Left ventricle myocardium inferior (tissue), 1 donor: Measurements from ENCODE around the gene RARS2. TPM values are rescaled to one million over a fixed set of nuclear protein-coding genes. Genes with fewer than 3 reads are reported as not detected.
A peak's percentile ranks its signal among the peaks of the same experiment; 100 is the strongest.

ENCODE experiments used
- DNase-seq: peaks from one replicate; pipeline ENCODE4 v3.0.0-alpha.2; 2020
- H3K27ac ChIP-seq: fragments of 200-600 bp; replicated peaks from 2 replicates; pipeline ENCODE4 v1.8.0; 2021
- H3K27me3 ChIP-seq: fragments of 200-600 bp; 2 replicates; pipeline ENCODE4 v1.8.0; 2021; ENCODE audit warnings: low read depth
- H3K36me3 ChIP-seq: fragments of 200-600 bp; 2 replicates; pipeline ENCODE4 v1.8.0; 2021
- H3K4me1 ChIP-seq: fragments of 200-600 bp; 2 replicates; pipeline ENCODE4 v1.8.0; 2021
- H3K4me3 ChIP-seq: fragments of 200-600 bp; 2 replicates; pipeline ENCODE4 v1.8.0; 2021; ENCODE audit warnings: mild to moderate bottlenecking, moderate library complexity
- H3K9me3 ChIP-seq: fragments of 200-600 bp; replicated peaks from 2 replicates; pipeline ENCODE4 v1.8.0; 2021
- CTCF ChIP-seq: fragments of 200-600 bp; IDR thresholded peaks from 2 replicates; pipeline ENCODE4 v1.8.0; 2021; ENCODE audit warnings: antibody characterized with exemption, mild to moderate bottlenecking, borderline replicate concordance
- intact Hi-C: fragments of 100-400 bp; cut with micrococcal nuclease; formaldehyde crosslinking; loops from one replicate; pipeline ENCODE4 v1.11.0; 2022
- total RNA-seq: library from RNA; stranded (reverse); fragmentation: NEBNext Ultra II Directional; extraction: Animal tissue kit (Norgen Biotek cat#: 25700); gene quantifications from one replicate; pipeline ENCODE4 v1.2.1, GENCODE V29; 2021
- donor health status: DM: no; HTN: yes; CAD: no; lungs with severe emphysema.

Gene RARS2
- total RNA-seq, 1 donor from 2014 or later: 19.5 TPM

GRCh38 chr6:87608802-87609201 is 19.0 kb upstream of the RARS2 start:
- Histone ChIP-seq H3K4me3 (no peak overlapping the region), H3K4me1 (no peaks in the 10 kb centered on the region), H3K9me3 (no peaks in the 10 kb centered on the region), H3K27me3 (no peaks in the 10 kb centered on the region), H3K27ac (no peak overlapping the region), H3K36me3 (peaks cover 76% of the 10 kb centered on the region)
- no peak for TF ChIP-seq CTCF
- intact Hi-C loops: no loop called here
- no peak for DNase-seq

GRCh38 chr6:87606199-87606598 is 16.4 kb upstream of the RARS2 start:
- Histone ChIP-seq H3K27me3 (no peaks in the 10 kb centered on the region), H3K9me3 (no peaks in the 10 kb centered on the region), H3K4me1 (no peaks in the 10 kb centered on the region), H3K4me3 (no peak overlapping the region), H3K27ac (no peak overlapping the region), H3K36me3 (peaks cover 61% of the 10 kb centered on the region)
- intact Hi-C loops: no loop called here
- no peak for TF ChIP-seq CTCF
- DNase-seq: no peak

GRCh38 chr6:87600576-87600975 is 10.8 kb upstream of the RARS2 start:
- Histone ChIP-seq H3K4me1 (no peaks in the 10 kb centered on the region), H3K27ac (no peak overlapping the region), H3K4me3 (no peak overlapping the region), H3K9me3 (no peaks in the 10 kb centered on the region), H3K36me3 (peaks cover 23% of the 10 kb centered on the region), H3K27me3 (no peaks in the 10 kb centered on the region)
- DNase-seq: no peak
- intact Hi-C loops: no loop called here
- TF ChIP-seq CTCF: no peak

- intact Hi-C loops: no loop called here
- Histone ChIP-seq H3K27ac (no peak overlapping the region), H3K9me3 (no peaks in the 10 kb centered on the region), H3K4me3 (peak overlapping the region; percentile 84), H3K4me1 (peaks cover 54% of the 10 kb centered on the region), H3K36me3 (peaks cover 19% of the 10 kb centered on the region), H3K27me3 (no peaks in the 10 kb centered on the region)
- DNase-seq: no peak
- no peak for TF ChIP-seq CTCF
These were observed 1.2 kb upstream of the RARS2 start for GRCh38 chr6:87590990-87591389.

- H3K4me3 ChIP-seq: peak overlapping the region; percentile 84
- no peak for DNase-seq
- peaks cover 56% of the 10 kb centered on the region for H3K4me1 ChIP-seq
- intact Hi-C loops: no loop called here
- H3K27me3 ChIP-seq: no peaks in the 10 kb centered on the region
- H3K9me3 ChIP-seq: no peaks in the 10 kb centered on the region
- H3K27ac ChIP-seq: peak overlapping the region; percentile 82
- H3K36me3 ChIP-seq: peaks cover 14% of the 10 kb centered on the region
- no peak for TF ChIP-seq CTCF
These were observed 662 bp upstream of the RARS2 start for GRCh38 chr6:87590417-87590880.
